Measurements from ENCODE around the gene LRP11.

DNA sequence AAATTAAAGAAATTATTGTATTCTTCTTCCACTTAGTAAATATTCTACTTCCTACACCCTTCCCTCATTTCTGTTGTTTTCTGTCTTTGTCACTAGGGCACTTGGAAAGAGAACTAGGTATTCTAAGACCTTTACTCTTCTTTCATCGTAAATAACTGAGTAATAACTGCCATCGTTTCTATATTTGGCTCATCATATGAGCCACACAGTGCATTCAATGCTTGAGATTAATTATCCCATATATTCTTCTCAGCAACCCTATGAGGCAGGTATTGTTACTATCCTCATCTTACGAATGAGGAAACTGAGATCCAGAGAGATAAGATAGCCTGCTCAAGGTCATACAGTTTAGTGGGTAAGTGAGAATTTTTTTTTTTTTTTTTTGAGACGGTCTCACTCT, 38.9 kb downstream of the LRP11 start:
- no peak for TF ChIP-seq CEBPB (IDR thresholded peaks at IDR 0.05)
- no peak for TF ChIP-seq CTCF (IDR thresholded peaks at IDR 0.05)
- no peak for TF ChIP-seq ELK1 (IDR thresholded peaks at IDR 0.05; ENCODE audit: low read depth, low read length)
- no peak for TF ChIP-seq POLR2A (IDR thresholded peaks at IDR 0.05; ENCODE audit: low read length)
- no peak for TF ChIP-seq POLR2AphosphoS2 (conservative IDR thresholded peaks at IDR 0.05; ENCODE audit: low read length)
- no peak for TF ChIP-seq RAD21 (conservative IDR thresholded peaks at IDR 0.05 in 1 of 2, IDR thresholded peaks at IDR 0.05 in 1 of 2)
- TF ChIP-seq RCOR1 (IDR thresholded peaks at IDR 0.05; ENCODE audit: low read depth, low read length), result no peak
- TF ChIP-seq MAFK (IDR thresholded peaks at IDR 0.05; ENCODE audit: partially characterized antibody), result no peak
- TF ChIP-seq EP300 (IDR thresholded peaks at IDR 0.05), result no peak
- no peak for TF ChIP-seq MYC (IDR thresholded peaks at IDR 0.05; ENCODE audit: borderline replicate concordance, low read length)
- no peak for TF ChIP-seq MAX (IDR thresholded peaks at IDR 0.05)
- no peak for TF ChIP-seq BHLHE40 (IDR thresholded peaks at IDR 0.05; ENCODE audit: low read depth, low read length)
- TF ChIP-seq MAZ (IDR thresholded peaks at IDR 0.05; ENCODE audit: borderline replicate concordance, low read depth, low read length), result no peak

Data from A549 (cell line).